CD4-positive, alpha-beta T cell treated with Interleukin-17A for 1 hour (primary cell): ENCODE results near the gene ARVCF.

Experiments
- DNase-seq: peaks from one replicate; pipeline ENCODE4 v3.0.0-alpha.2; 2020

The ARVCF gene

DNA sequence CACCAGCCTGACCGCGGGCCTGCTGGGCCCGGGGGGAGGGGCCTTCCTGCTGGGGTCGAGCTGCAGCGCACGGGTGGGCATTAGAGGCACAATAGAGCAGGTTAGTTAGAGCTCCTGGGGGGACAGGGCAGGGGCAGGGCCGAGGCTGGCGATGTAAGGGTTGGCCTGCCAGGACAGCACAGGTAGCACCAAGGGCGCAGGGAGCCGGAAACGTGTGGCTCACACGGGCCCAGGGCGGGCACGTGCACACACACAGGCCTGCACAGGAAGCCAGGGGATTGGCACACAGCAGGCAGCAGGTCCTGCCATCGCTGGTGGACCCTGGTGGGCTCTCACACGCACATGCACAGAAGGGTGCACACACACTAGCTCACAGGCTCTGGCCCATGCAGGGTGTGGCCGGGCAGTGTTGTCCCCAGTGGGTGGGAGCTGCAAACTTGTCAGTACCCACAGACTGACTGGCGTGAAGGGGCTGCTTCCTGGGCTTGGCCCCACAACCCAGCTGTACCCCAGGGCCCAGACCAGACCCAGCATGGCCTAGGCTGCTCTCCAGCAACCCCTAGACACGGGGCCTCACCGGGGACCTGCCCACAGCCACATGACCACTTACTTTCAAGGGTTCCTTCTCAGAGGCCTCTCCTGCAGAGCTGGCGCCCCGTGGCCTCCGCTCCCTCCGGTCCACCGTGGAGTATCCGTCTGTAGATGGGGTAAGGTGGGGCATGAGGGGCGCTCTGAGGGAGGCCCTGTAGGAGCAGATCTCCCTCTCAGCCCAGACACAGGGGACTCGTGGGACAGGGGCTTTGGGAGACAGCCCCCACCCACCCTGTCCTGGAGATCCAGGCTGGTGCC is 45.1 kb downstream of the ARVCF start:
- DNase-seq, result no peak

DNA sequence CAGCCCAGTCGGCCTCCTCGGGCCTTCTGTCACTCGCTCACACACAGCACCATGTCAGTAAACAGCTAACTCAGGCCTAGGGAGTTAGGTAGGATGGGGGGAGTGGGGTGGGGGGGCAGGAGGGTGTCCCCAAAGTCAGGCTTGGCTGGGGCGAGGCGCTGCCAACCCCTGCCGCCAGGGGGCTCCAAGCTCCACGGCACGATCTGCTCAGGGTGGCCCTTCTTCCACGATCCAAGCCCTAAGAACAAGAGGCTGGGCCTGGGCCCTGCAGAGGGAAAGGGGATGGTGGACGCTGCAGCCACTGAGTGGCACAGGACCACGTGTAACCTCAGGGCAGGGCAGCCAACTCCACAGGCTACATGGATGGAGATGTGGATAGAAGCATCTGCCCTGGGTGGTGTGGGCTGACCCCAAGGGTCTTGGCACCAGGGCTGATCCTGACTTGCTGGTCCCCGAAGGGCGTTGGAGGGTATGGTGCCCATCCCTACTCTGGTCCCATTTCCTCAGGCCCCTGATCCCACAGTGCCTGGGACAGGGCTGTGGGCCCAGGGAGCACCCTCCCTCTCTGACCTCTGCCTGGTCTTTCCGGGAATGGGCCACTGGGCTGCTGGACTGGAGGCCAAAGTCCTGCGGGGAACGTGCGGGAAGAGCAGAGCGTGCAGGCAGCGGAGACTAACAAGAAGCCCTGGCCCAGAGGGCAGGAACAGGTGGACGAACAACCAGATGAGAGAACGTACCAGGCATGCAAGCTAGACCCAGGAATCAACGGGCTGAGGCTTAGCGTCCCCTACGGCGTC is 45.9 kb downstream of the ARVCF start:
- DNase-seq, result peak; percentile 79

DNA sequence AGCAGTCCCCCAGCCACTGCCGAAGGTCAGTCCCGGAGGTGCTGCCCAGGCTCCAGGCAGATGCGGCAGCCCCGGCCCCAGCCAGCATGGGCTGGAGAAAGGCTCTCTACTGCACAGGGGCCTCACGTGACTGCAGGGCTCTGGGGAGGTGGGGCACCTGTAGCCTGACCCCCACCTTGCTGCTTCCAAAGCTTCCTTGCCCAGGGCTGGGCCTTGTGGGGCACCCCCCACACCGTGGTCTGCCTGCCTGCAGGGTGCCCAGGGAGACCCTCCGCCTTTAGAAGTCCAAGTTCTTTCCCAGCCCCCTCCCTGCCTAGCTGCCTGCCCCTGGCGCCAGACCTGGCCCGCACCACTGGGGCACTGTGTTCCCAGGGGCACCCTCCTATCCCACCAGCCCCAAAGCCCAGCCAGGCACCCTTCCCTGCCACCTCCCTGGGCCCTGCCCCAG is 46.6 kb downstream of the ARVCF start:
- no peak for DNase-seq

DNA sequence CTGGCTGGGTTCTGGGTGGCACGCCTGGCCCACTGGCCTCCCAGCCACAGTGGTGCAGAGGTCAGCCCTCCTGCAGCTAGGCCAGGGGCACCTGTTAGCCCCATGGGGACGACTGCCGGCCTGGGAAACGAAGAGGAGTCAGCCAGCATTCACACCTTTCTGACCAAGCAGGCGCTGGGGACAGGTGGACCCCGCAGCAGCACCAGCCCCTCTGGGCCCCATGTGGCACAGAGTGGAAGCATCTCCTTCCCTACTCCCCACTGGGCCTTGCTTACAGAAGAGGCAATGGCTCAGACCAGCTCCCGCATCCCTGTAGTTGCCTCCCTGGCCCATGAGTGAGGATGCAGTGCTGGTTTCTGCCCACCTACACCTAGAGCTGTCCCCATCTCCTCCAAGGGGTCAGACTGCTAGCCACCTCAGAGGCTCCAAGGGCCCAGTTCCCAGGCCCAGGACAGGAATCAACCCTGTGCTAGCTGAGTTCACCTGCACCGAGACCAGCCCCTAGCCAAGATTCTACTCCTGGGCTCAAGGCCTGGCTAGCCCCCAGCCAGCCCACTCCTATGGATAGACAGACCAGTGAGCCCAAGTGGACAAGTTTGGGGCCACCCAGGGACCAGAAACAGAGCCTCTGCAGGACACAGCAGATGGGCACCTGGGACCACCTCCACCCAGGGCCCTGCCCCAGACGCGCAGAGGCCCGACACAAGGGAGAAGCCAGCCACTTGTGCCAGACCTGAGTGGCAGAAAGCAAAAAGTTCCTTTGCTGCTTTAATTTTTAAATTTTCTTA is 47.3 kb downstream of the ARVCF start:
- DNase-seq, result no peak

DNA sequence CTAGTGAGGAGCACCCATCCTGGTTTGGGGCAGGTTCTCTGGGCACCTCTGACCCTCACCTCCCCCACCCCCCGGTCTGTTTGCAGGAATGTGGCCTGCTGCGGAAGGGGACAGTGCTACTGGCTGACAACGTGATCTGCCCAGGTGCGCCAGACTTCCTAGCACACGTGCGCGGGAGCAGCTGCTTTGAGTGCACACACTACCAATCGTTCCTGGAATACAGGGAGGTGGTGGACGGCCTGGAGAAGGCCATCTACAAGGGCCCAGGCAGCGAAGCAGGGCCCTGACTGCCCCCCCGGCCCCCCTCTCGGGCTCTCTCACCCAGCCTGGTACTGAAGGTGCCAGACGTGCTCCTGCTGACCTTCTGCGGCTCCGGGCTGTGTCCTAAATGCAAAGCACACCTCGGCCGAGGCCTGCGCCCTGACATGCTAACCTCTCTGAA is 48.2 kb downstream of the ARVCF start:
- no peak for DNase-seq

DNA sequence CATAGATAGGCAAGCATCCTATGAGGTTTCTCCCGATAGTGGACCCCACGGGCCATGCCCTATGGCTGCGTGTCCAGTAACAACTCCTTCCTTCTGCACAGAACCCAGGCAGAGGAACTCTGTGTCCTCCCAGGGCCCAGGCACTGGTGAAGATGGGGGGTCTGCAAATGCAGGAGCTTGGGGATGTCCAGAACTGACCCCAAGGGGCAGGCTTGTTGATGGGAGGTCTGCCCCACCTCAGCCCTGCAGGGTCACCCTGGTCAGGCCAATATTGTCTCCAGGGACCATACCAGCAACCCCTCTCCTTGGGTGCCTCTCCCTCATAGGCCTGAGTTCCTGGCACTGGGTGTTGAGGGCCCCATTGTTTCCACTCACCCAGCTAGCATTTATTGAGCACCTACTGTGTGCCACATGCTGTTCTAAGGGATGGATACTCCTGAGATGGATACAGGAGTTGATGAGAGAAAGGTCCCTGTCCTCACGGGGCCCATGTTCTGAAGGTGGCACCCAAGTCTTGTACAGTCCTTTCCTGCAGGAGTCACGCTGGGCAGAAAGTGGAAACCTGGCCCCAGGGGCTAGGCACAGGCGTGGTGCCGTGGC is 48.7 kb downstream of the ARVCF start:
- DNase-seq, result no peak

DNA sequence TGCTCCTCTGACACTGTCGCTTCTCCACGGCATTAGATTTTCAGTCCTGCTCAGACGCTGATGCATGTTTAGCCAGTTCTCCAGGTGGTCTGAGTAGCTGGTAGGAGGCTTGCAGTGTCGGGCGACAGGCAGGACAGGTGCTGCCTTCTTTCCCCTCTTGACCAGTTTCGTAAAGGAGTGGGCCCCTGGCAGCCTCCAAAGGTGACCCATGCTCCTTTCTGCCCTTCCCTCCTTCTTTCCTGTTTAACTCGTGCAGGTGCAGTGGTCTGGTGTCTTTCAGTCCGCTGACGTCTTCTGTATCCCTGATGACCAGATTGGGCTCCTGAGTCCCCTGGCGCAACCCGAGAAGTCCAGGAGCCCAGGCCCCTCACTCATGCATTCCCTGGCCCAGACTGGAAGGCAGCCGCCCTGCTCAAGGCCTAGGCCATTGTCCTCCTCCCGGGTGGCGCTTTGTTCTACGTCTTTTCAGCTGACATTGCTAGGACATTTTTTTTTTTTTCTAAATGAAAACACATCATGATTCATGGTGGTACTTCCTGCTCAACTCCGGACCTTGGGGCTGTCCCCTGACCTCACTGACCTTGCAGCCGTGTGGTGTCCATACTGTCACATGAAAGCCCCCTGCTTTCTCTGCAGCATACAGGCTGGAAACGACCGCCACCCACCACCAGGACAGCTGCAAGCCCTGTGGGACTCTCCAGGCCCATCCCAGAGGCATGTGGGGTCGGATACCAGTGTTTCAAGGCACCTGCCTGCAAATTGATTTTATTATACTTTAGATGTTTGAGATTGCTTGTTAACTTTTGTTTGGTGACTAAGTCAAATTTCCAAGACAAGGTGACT is 49.5 kb downstream of the ARVCF start:
- no peak for DNase-seq

DNA sequence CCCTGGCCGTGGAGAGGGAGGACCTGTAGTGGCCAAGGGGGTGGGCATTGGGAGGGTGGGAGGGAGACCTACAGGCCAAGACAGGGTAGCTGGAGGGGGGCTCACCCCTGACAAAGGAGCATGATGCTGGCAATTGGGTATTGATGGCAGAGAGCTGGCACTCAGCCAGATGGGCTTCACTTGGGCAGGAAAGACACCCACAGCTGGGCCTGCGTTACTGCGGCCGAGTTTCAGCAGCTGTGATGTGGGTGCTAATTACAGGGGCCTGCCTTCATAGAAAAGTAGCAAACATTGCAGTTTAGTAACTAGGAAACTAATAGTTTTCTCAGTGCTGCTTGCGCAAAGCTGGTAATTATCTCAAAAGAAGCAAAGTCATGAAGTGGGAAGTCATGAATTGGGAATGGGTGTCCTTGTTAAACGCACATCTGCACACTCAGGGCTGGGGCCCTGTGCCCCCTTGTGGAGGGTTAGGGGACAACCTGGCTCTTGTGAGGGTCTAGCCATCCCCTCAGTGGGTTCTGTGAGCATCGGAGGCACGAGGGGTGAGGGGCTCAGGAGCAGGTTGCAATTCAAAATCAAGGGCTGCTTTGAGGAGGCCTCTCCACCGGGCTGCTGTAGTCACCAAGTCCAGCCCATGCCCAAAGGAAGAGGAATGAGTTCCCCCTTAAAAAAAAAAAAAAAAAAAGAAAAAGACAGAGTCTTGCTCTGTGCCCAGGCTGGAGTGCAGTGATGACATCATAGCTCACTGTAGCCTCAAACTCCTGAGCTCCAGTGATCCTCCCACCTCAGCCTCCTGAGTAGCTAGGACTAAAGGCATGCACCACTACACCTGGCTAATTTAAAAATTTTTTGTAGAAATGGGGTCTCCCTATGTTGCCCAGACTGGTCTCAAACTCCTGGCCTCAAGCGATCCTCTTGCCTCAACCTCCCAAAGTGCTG is 50.6 kb downstream of the ARVCF start:
- no peak for DNase-seq

DNA sequence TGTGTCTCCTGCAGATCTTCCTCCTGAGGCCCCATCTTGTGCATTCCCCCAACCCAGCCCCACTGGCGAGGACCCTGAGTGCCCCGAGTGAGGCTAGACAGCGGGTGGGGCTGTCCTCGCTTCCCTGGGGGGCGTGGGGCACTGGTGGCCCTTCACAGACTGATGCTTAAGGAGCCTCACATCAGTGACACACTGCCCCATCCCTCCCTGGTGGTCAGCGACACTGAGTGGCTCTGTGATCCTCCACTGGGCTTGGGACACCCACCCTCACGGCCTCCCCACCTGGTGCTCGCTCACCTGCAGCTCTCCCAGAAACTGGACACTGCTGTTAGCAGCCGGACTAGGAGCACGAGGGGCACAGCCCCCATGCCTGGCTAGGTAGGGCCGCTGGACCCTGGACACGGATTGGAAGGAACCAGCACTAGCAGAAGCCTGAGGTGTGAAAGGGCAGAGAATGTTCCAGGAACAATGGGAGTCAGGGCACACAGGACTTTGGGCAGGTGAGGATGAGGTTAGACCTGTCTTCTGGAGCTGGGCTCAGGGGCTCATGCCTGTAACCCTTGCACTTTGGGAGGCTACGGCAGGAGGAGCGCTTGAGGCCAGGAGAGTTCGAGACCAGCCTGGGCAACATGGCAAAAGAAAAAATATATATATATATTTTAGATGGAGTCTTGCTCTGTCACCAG is 51.8 kb downstream of the ARVCF start:
- DNase-seq, result no peak

DNA sequence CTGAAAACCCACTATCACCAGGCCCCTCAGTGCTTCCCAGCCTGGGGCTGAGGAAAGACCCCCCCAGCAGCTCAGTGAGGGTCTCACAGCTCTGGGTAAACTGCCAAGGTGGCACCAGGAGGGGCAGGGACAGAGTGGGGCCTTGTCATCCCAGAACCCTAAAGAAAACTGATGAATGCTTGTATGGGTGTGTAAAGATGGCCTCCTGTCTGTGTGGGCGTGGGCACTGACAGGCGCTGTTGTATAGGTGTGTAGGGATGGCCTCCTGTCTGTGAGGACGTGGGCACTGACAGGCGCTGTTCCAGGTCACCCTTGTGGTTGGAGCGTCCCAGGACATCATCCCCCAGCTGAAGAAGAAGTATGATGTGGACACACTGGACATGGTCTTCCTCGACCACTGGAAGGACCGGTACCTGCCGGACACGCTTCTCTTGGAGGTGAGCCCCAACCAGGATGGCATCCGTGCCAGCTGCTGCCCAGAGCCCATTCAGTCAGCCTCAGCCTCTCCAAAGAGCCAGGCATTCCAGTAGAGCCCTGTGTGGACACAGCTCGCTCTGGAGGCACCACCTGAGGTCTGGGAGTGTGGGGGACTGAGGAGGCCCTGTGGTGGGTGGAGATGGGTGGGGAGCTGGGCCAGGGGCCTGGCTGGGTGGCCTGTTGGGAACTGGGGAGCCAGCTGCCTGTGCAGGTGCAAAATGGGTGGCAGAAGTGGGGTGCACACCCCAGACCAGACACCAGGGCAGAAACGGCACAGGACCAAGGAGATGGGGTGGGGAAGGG is 52.6 kb downstream of the ARVCF start:
- no peak for DNase-seq

DNA sequence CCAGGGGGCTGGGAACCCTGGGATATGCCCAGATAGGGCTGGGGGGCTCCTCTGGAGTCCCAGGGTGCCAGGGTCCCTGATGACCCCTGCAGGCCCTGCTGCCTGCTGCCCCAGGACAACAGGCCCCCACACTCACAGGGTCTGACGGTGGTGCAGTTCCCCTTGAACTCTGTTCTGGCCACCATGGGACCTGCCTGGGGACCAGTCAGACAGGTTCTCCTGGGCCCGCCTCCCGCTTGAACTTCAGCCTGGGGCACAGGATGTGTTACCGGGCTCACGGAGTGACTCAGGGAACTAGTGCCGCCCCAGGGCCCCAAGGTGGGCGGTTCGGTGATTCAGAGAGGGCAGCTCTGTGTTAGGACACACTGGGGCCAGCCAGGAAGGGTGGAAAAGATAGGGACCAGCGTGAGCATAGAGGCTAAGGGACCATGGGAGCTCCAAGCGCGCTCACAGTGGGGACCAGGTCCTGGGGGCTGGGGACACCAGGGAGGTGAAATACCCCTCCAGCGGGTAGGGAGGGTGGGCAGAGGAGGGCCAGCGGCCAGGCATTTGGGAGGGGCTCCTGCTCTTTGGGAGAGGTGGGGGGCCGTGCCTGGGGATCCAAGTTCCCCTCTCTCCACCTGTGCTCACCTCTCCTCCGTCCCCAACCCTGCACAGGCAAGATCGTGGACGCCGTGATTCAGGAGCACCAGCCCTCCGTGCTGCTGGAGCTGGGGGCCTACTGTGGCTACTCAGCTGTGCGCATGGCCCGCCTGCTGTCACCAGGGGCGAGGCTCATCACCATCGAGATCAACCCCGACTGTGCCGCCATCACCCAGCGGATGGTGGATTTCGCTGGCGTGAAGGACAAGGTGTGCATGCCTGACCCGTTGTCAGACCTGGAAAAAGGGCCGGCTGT is 53.5 kb downstream of the ARVCF start:
- no peak for DNase-seq

DNA sequence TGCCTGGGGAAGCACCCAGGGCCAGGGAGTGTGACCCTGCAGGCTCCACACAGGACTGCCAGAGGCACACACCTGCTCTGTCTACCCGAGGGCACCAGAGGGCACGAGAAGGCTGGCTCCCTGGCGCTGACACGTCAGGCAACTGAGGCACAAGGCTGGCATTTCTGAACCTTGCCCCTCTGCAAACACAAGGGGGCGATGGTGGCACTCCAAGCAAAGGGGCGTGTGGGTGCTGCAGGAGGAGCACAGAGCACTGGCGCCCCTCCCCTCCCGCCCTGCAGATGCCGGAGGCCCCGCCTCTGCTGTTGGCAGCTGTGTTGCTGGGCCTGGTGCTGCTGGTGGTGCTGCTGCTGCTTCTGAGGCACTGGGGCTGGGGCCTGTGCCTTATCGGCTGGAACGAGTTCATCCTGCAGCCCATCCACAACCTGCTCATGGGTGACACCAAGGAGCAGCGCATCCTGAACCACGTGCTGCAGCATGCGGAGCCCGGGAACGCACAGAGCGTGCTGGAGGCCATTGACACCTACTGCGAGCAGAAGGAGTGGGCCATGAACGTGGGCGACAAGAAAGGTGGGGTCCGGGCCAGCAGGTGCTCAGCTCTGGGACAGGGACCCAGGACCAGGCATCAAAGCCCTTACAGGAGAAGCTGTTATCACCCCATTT is 54.2 kb downstream of the ARVCF start:
- peak; percentile 50 for DNase-seq

DNA sequence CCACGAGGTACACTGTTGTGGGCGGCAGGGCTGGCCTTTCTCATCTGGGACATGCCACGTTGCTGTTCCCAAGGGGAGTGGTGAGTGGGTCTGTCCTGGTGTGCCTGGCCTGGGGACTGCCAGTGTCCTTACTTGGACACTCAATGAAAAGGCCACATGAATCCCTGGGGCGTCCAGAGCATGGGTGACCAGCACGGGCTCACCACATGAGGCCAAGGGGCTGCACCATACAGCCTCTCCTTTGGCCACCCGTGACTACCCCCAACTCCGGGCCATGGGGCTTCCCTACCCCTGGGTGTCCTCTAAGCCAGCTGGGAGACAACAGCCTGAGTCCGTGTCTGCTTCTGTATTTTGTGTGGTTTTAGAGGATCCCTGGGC is 54.8 kb downstream of the ARVCF start:
- no peak for DNase-seq

DNA sequence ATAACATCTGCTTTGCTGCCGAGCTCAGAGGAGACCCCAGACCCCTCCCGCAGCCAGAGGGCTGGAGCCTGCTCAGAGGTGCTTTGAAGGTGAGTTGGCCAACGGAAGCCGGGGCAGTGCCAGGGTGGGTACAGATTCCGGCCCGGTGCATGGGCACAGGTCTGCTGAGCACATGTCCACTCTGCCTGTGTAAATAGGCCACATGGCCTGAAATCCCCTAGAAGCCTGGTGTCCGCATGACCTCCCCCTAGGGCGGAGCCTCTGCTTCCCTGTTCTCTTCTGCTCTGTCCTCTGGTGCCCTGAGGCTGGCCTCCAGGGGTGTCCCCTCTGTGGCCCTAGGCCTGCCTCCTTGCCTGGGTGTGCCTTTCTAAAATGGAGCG is 55.4 kb downstream of the ARVCF start:
- no peak for DNase-seq

DNA sequence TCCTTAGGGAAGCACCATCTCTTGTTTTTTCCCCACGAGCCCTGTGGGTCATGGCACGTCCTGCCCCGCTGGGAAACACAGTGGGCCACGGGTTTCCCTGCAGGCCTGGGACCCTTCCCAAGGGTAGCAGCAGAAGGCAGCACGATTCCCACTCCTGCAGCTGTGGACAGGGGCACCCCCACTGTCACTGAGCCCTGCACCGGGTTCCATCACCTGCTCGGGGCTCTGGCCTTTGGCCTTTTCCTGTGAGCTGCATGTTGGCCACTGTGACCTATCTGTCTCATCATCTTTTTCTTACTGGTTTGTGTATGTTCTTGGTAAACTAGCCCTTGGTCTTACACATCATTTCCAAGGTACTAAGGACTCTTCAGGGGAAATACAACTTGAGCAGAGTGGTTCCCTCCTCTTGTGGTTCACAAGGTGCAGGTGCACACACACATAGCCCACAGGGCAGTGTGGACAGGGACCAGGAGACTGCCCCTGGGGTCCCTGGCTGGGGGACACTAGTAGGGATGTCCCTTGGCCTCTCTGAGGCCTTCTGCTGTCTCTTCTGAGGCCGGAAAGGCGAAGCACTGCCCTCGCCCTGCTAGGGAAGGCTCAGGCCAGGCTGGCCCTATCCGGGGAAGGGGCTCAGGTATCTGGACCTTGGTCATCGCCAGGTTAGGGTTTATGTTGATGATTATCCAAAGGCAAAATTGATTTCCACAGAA is 56.0 kb downstream of the ARVCF start:
- no peak for DNase-seq

DNA sequence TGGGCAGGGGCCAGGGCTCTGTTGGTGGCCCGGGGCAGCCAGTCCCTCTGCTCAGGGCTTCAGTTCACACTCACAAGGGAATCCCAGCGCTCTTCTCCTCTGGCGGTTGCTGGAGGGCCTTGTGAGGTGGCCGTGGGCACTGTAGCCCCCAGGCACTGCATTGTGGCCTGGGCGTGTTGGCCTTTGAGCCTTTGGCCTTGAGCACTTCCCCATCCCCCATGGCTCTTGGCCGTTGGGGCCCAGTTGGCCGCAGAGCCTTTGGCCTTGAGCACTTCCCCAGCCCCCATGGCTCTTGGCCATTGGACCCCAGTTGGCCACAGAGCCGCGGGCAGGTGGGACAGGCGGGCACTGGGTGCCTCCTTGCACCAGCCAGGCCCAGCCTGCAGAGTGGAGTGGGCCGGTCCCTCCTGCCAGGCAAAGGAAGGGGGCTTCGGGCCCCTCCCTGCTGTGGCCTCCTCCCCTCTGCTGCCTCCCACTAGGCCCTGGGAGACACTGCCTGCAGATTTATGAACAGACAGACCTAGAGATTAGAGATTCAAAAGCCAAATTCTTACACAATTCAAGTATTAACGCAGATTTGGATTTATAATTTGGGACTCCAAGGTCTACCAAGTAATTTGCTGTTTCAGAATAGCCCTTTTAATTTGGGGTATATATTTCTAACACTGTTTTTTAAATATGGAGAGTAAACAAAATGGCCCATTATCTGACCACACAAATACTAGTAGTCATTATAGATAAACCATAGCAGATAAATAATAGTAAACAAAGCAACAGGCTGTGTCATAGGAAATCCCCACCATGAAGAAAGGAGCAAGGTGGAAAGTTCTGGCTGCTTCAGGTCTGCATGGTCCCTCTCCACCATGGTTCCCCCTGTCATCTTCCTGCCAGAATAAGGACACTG is 56.8 kb downstream of the ARVCF start:
- no peak for DNase-seq
